Activated T-cell treated with anti-CD3 and anti-CD28 coated beads, Interleukin-2, amount 50 U/mL, for 72 hours (primary cell): ENCODE data around the gene RER1. TPM values are rescaled to one million over a fixed set of nuclear protein-coding genes. Genes with fewer than 3 reads are reported as not detected.

ENCODE experiments used
- ATAC-seq, 2 donors: fragments of 150-1000 bp; cut with Tn5 transposase; replicated peaks in 1 of 2; 2 replicates each; pipeline ENCODE4 v1.10.0; 2021; ENCODE audit warnings: moderate library complexity in 2 of 2, mild to moderate bottlenecking in 1 of 2
- DNase-seq, 2 donors: peaks; one replicate each; pipeline ENCODE4 v3.0.0; 2021 to 2022; ENCODE audit warnings: mixed read lengths in 1 of 2
- H3K27ac Mint-ChIP-seq: one replicate; pipeline ENCODE4 v1.8.0; 2022; ENCODE audit warnings: mild to moderate bottlenecking, moderate library complexity, mixed read lengths
- H3K27me3 Mint-ChIP-seq: one replicate; pipeline ENCODE4 v1.8.0; 2022; ENCODE audit warnings: low read depth, mixed read lengths
- H3K36me3 Mint-ChIP-seq, 2 donors: one replicate each; pipeline ENCODE4 v1.8.0; 2022; ENCODE audit warnings: mixed read lengths in 2 of 2, mild to moderate bottlenecking in 1 of 2; ENCODE audit not compliant: insufficient read depth in 2 of 2
- H3K4me1 Mint-ChIP-seq: one replicate; pipeline ENCODE4 v1.8.0; 2022; ENCODE audit warnings: low read depth, mixed read lengths
- H3K4me3 Mint-ChIP-seq, 2 donors: one replicate each; pipeline ENCODE4 v1.8.0; 2022; ENCODE audit warnings: mild to moderate bottlenecking in 2 of 2, mixed read lengths in 2 of 2, moderate library complexity in 2 of 2
- H3K9me3 Mint-ChIP-seq, 2 donors: one replicate each; pipeline ENCODE4 v1.8.0; 2022; ENCODE audit warnings: mixed read lengths in 2 of 2
- total RNA-seq, 2 donors: library from RNA; stranded (reverse); gene quantifications; one replicate each; pipeline ENCODE4 v1.2.3, GENCODE V29; 2022

Gene RER1
- total RNA-seq, 2 donors from 2014 or later, result 160 to 166 TPM

- H3K27me3 Mint-ChIP-seq, result no peaks in the 10 kb centered on the region
- no peaks in the 10 kb centered on the region for H3K9me3 Mint-ChIP-seq
- no peaks in the 10 kb centered on the region for H3K36me3 Mint-ChIP-seq
- no peak overlapping the region for H3K27ac Mint-ChIP-seq
- ATAC-seq, result no peak
- H3K4me3 Mint-ChIP-seq, result no peak overlapping the region
- DNase-seq, result no peak
- no peaks in the 10 kb centered on the region for H3K4me1 Mint-ChIP-seq
Observed at GRCh38 chr1:2452932-2453315, 61.3 kb downstream of the RER1 start.

DNA sequence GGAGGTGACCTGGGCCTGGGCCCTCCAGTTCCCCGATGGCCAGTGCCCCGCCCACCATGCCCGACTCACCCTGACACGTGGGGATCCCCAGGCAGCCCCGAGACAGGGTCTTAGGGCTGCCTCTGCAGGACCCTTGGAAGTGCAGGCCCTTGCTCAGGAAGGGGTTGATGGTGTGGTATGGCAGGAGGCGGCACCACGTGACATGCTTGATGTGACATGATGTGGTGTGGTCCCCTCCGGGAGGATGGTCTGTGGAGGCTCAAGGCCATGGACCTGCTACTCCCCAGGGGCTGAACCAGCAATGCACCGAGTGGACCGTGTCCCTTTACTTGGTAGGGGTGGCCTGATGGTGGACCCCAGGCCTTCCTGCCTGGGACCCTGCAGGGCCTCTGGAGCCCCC, 62.6 kb downstream of the RER1 start:
- DNase-seq (no peak), ATAC-seq (no peak)
- Mint-ChIP-seq H3K9me3 (no peaks in the 10 kb centered on the region), H3K27ac (no peak overlapping the region), H3K4me1 (no peaks in the 10 kb centered on the region), H3K27me3 (no peaks in the 10 kb centered on the region), H3K36me3 (no peaks in the 10 kb centered on the region), H3K4me3 (no peak overlapping the region)

Other genes with a start within 250 kb of the RER1 start
- 10 to 100 TPM; 74.6 to 80.4 TPM for gene FAAP20, start 197.1 kb upstream of the RER1 start, total RNA-seq
- 10 to 100 TPM; 28.5 to 32.3 TPM for gene SKI, start 163.5 kb upstream of the RER1 start, total RNA-seq
- gene MORN1, start 287 bp upstream of the RER1 start, total RNA-seq, result 1 to 10 TPM; 6.8 to 6.9 TPM
- gene PEX10, start 20.7 kb downstream of the RER1 start, total RNA-seq, result 10 to 100 TPM; 10.2 to 11.4 TPM
- gene PLCH2, start 84.4 kb downstream of the RER1 start, total RNA-seq, result 10 to 100 TPM; 13.9 to 26.3 TPM
- gene PANK4, start 134.8 kb downstream of the RER1 start, total RNA-seq, result 10 to 100 TPM; 44.6 to 49.7 TPM
- under 1 TPM in 1 of 2 donors, not detected in 1; 0.49 TPM for gene HES5, start 138.4 kb downstream of the RER1 start, total RNA-seq
- 100 to 1,000 TPM; 141 to 175 TPM for gene TNFRSF14, start 164.5 kb downstream of the RER1 start, total RNA-seq
- gene PRXL2B, start 194.9 kb downstream of the RER1 start, total RNA-seq, result 10 to 100 TPM; 34.8 to 39.2 TPM
- gene MMEL1, start 241.2 kb downstream of the RER1 start, total RNA-seq, result 1 to 10 TPM; 1.5 to 1.9 TPM